OCI-LY1 (cell line): ENCODE data around the gene ALAD.

Source experiments
- H2AFZ ChIP-seq: fragments of 200-600 bp; sonication (generic), shearing (Covaris generic); 2 replicates; pipeline ENCODE4 v1.6.0; 2014; ENCODE audit warnings: antibody characterized with exemption, mild to moderate bottlenecking, low read length
- H3F3A ChIP-seq: fragments of 200-600 bp; sonication (generic), shearing (Covaris generic); 2 replicates; pipeline ENCODE4 v1.6.0; 2014; ENCODE audit warnings: mild to moderate bottlenecking, antibody characterized with exemption, low read length, moderate library complexity; ENCODE audit not compliant: insufficient read depth
- H3K27ac ChIP-seq: fragments of 200-600 bp; sonication (generic); 2 replicates; pipeline ENCODE4 v1.5.1; 2014; ENCODE audit warnings: low read length, mixed run types, mild to moderate bottlenecking, low read depth; ENCODE audit not compliant: poor library complexity, severe bottlenecking
- H3K27me3 ChIP-seq: fragments of 200-600 bp; sonication (generic); 2 replicates; pipeline ENCODE4 v1.6.0; 2014; ENCODE audit warnings: antibody characterized with exemption, mild to moderate bottlenecking, low read length, moderate library complexity; ENCODE audit not compliant: insufficient read depth
- H3K36me3 ChIP-seq: fragments of 200-600 bp; sonication (generic); 2 replicates; pipeline ENCODE4 v1.6.1; 2014; ENCODE audit warnings: mild to moderate bottlenecking, antibody characterized with exemption, low read length, moderate library complexity, mixed read lengths; ENCODE audit not compliant: insufficient read depth
- H3K4me1 ChIP-seq: fragments of 200-600 bp; sonication (generic); 2 replicates; pipeline ENCODE4 v1.5.1; 2014; ENCODE audit warnings: mild to moderate bottlenecking, low read length, moderate library complexity; ENCODE audit not compliant: insufficient read depth, severe bottlenecking
- H3K4me2 ChIP-seq: fragments of 200-600 bp; sonication (generic), shearing (Covaris generic); 2 replicates; pipeline ENCODE4 v1.6.1; 2014; ENCODE audit warnings: low read length
- H3K4me3 ChIP-seq: fragments of 200-600 bp; sonication (generic); 2 replicates; pipeline ENCODE4 v1.5.1; 2014; ENCODE audit warnings: low read length, low read depth, mild to moderate bottlenecking, mixed read lengths; ENCODE audit not compliant: poor library complexity, severe bottlenecking
- H3K79me2 ChIP-seq: fragments of 200-600 bp; shearing (Covaris generic); 2 replicates; pipeline ENCODE4 v1.6.1; 2016; ENCODE audit warnings: mixed run types, low read length, mixed read lengths; ENCODE audit not compliant: insufficient read depth
- H3K9ac ChIP-seq: fragments of 200-600 bp; sonication (generic), shearing (Covaris generic); 2 replicates; pipeline ENCODE4 v1.6.1; 2014; ENCODE audit warnings: mild to moderate bottlenecking, low read length, mixed read lengths
- H3K9me2 ChIP-seq: fragments of 200-600 bp; sonication (generic), shearing (Covaris generic); 2 replicates; pipeline ENCODE4 v1.6.1; 2014; ENCODE audit warnings: low read depth, mild to moderate bottlenecking, low read length, mixed read lengths
- H3K9me3 ChIP-seq: fragments of 200-600 bp; shearing (Covaris generic); 2 replicates; pipeline ENCODE4 v1.6.1; 2014; ENCODE audit warnings: low read length, mixed read lengths
- H4K20me1 ChIP-seq: fragments of 200-600 bp; sonication (generic), shearing (Covaris generic); 2 replicates; pipeline ENCODE4 v1.6.0; 2016; ENCODE audit warnings: mild to moderate bottlenecking, low read length; ENCODE audit not compliant: insufficient read depth
- CTCF ChIP-seq: fragments of 200-600 bp; sonication (generic), shearing (Covaris generic); IDR thresholded peaks from 2 replicates; pipeline ENCODE4 v1.5.1; 2017; ENCODE audit warnings: mild to moderate bottlenecking, antibody characterized with exemption, low read length, moderate library complexity, mixed read lengths
- EZH2 ChIP-seq: fragments of 200-600 bp; sonication (generic), shearing (Covaris generic); IDR thresholded peaks from 2 replicates; pipeline ENCODE4 v1.8.0; 2017; ENCODE audit warnings: borderline replicate concordance, mixed run types, mild to moderate bottlenecking, antibody characterized with exemption, low read length, moderate library complexity, mixed read lengths

Gene ALAD

GRCh38 chr9:113375057-113376023, 25.7 kb downstream of the ALAD start:
- H3F3A ChIP-seq = no peaks in the 10 kb centered on the region
- H3K4me3 ChIP-seq = peak overlapping the region; percentile 85
- no peaks in the 10 kb centered on the region for H3K9me3 ChIP-seq
- peak overlapping the region; percentile 87 for H3K4me2 ChIP-seq
- H4K20me1 ChIP-seq = no peaks in the 10 kb centered on the region
- TF ChIP-seq CTCF (no peak), EZH2 (no peak)
- H3K27ac ChIP-seq = peak overlapping the region; percentile 15
- H3K4me1 ChIP-seq = peaks cover 17% of the 10 kb centered on the region
- H3K36me3 ChIP-seq = peaks cover 33% of the 10 kb centered on the region
- no peaks in the 10 kb centered on the region for H3K79me2 ChIP-seq
- H3K9ac ChIP-seq = peak overlapping the region; percentile 81
- H2AFZ ChIP-seq = no peak overlapping the region
- no peaks in the 10 kb centered on the region for H3K27me3 ChIP-seq
- no peaks in the 10 kb centered on the region for H3K9me2 ChIP-seq

- no peak overlapping the region for H3K27ac ChIP-seq
- H2AFZ ChIP-seq = no peak overlapping the region
- peaks cover 12% of the 10 kb centered on the region for H3K4me1 ChIP-seq
- H3K36me3 ChIP-seq = peaks cover 33% of the 10 kb centered on the region
- no peaks in the 10 kb centered on the region for H4K20me1 ChIP-seq
- no peaks in the 10 kb centered on the region for H3F3A ChIP-seq
- TF ChIP-seq CTCF (no peak), EZH2 (no peak)
- no peak overlapping the region for H3K9ac ChIP-seq
- no peaks in the 10 kb centered on the region for H3K9me2 ChIP-seq
- H3K9me3 ChIP-seq = no peaks in the 10 kb centered on the region
- H3K27me3 ChIP-seq = no peaks in the 10 kb centered on the region
- no peak overlapping the region for H3K4me2 ChIP-seq
- no peak overlapping the region for H3K4me3 ChIP-seq
- H3K79me2 ChIP-seq = no peaks in the 10 kb centered on the region
These were observed 27.2 kb downstream of the ALAD start for GRCh38 chr9:113373676-113374392.

- H2AFZ ChIP-seq = no peak overlapping the region
- H3K36me3 ChIP-seq = peaks cover 36% of the 10 kb centered on the region
- no peaks in the 10 kb centered on the region for H3K27me3 ChIP-seq
- no peak overlapping the region for H3K27ac ChIP-seq
- no peak overlapping the region for H3K4me3 ChIP-seq
- no peak for TF ChIP-seq CTCF
- no peak for TF ChIP-seq EZH2
- no peaks in the 10 kb centered on the region for H3F3A ChIP-seq
- H3K4me1 ChIP-seq = peaks cover 12% of the 10 kb centered on the region
- H3K79me2 ChIP-seq = no peaks in the 10 kb centered on the region
- H3K4me2 ChIP-seq = no peak overlapping the region
- H3K9ac ChIP-seq = no peak overlapping the region
- H4K20me1 ChIP-seq = no peaks in the 10 kb centered on the region
- no peaks in the 10 kb centered on the region for H3K9me3 ChIP-seq
- no peaks in the 10 kb centered on the region for H3K9me2 ChIP-seq
These were observed 27.8 kb downstream of the ALAD start for GRCh38 chr9:113373256-113373655.
